ENCODE measurements around the gene COL5A3. TPM values are rescaled to one million over a fixed set of nuclear protein-coding genes. Genes with fewer than 3 reads are reported as not detected.

COL5A3 gene
- 2.6 to 3.6 TPM (median 3.3 TPM) in 5 replicates for total RNA-seq (2022; extraction: Qiagen RNA extraction; ENCODE audit: low read depth)

GRCh38 chr19:10010247-10010691 is at the start of gene COL5A3:
Gene COL5A3 (minus strand): TSS chr19:10010504. CDS start chr19:10010385, 119 bp downstream.

GRCh38 chr19:10013316-10013715 is 3.0 kb upstream of the COL5A3 start, which contains the start of gene RDH8:
Gene RDH8 (plus strand): TSS chr19:10013483. CDS start chr19:10013498, 15 bp downstream.

GRCh38 chr19:9936326-9937000 is 73.8 kb downstream of the COL5A3 start, which contains the start of gene OLFM2:
Gene OLFM2 (minus strand): TSS chr19:9936515. CDS start chr19:9936366, 149 bp downstream.

Other genes starting within 250 kb of the COL5A3 start
- gene ZNF846, start 241.8 kb downstream of the COL5A3 start, total RNA-seq (2022; extraction: Qiagen RNA extraction; ENCODE audit: low read depth), result 0.94 to 1.5 TPM (median 1.4 TPM) in 5 replicates
- gene FBXL12, start 191.4 kb downstream of the COL5A3 start, total RNA-seq (2022; extraction: Qiagen RNA extraction; ENCODE audit: low read depth), result 11.4 to 14.7 TPM (median 13.2 TPM) in 5 replicates
- 405 to 503 TPM (median 425 TPM) in 5 replicates for gene UBL5, start 182.6 kb downstream of the COL5A3 start, total RNA-seq (2022; extraction: Qiagen RNA extraction; ENCODE audit: low read depth)
- gene PIN1, start 175.2 kb downstream of the COL5A3 start, total RNA-seq (2022; extraction: Qiagen RNA extraction; ENCODE audit: low read depth), result 58.5 to 81.9 TPM (median 76.9 TPM) in 5 replicates
- gene OLFM2, start 74.0 kb downstream of the COL5A3 start, total RNA-seq (2022; extraction: Qiagen RNA extraction; ENCODE audit: low read depth), result 8.6 to 12.8 TPM (median 10.4 TPM) in 5 replicates
- gene RDH8, start 3.0 kb upstream of the COL5A3 start, total RNA-seq (2022; extraction: Qiagen RNA extraction; ENCODE audit: low read depth), result 0.14 to 0.31 TPM (median 0.28 TPM) in 4 of 5 replicates, not detected in the other
- gene SHFL, start 75.8 kb upstream of the COL5A3 start, total RNA-seq (2022; extraction: Qiagen RNA extraction; ENCODE audit: low read depth), result 6.4 to 8.6 TPM (median 7.5 TPM) in 5 replicates
- gene ANGPTL6, start 92.2 kb upstream of the COL5A3 start, total RNA-seq (2022; extraction: Qiagen RNA extraction; ENCODE audit: low read depth), result 0.06 to 0.23 TPM (median 0.09 TPM) in 3 of 5 replicates, not detected in the others
- gene PPAN, start 95.9 kb upstream of the COL5A3 start, total RNA-seq (2022; extraction: Qiagen RNA extraction; ENCODE audit: low read depth), result 42.9 to 59.9 TPM (median 49.7 TPM) in 5 replicates
- gene P2RY11, start 101.2 kb upstream of the COL5A3 start, total RNA-seq (2022; extraction: Qiagen RNA extraction; ENCODE audit: low read depth), result 5.2 to 10.9 TPM (median 7.6 TPM) in 5 replicates
- gene EIF3G, start 109.4 kb upstream of the COL5A3 start, total RNA-seq (2022; extraction: Qiagen RNA extraction; ENCODE audit: low read depth), result 151 to 181 TPM (median 159 TPM) in 5 replicates
- 52.7 to 62.9 TPM (median 60.8 TPM) in 5 replicates for gene DNMT1, start 184.4 kb upstream of the COL5A3 start, total RNA-seq (2022; extraction: Qiagen RNA extraction; ENCODE audit: low read depth)
- 0.73 to 1.1 TPM (median 0.81 TPM) in 5 replicates for gene S1PR2, start 220.8 kb upstream of the COL5A3 start, total RNA-seq (2022; extraction: Qiagen RNA extraction; ENCODE audit: low read depth)
- 58.5 to 83.8 TPM (median 72.0 TPM) in 5 replicates for gene MRPL4, start 241.7 kb upstream of the COL5A3 start, total RNA-seq (2022; extraction: Qiagen RNA extraction; ENCODE audit: low read depth)